ENCODE data around the gene ING2. TPM values are rescaled to one million over a fixed set of nuclear protein-coding genes. Genes with fewer than 3 reads are reported as not detected.
A peak's percentile ranks its signal among the peaks of the same experiment; 100 is the strongest.

Gene ING2
- total and polyA plus RNA-seq, 10 of the 15 experiments (the other 5 are each of a cell fraction or from before 2014, with no cell fraction given) = 3.3 to 16.1 (median 10.9) TPM

DNA sequence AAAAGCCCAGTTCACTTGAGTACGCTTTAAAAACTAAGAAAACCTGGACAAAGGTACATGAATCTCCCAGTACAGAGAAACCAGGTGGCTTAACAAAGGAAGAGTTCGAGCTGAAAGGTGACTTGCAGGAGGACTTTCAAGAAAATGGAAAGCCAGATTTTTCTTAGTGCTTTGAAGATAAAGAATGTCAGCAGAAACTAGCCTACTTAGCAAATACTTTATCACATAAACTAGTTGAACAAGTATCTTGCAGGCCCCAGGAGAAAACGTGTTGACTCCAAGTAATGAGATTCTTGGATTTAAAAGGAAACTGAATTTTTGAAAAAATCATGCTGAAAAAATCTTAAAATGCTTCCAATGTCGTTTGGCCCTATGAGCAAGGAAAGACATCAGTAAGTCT is 34.0 kb upstream of the ING2 start:
- ATAC-seq (no peak), DNase-seq (ENCODE audit: low read depth, low spot score) (no peak), FAIRE-seq (no peak)
- WGBS (ENCODE audit: insufficient coverage, insufficient replicate concordance, low lambda C conversion rate, missing lambda C conversion rate) = 11% methylated on average over 4 of the region's 4 CpGs
- H3K9me3 ChIP-seq (replicated peaks; ENCODE audit: control insufficient read depth, insufficient read depth, low read length) = no peaks in the 10 kb centered on the region; the same call in 2 of the 3 replicates
- ChIA-PET RAD21 (ENCODE audit: unreplicated experiment) (no interaction called here), POLR2A (no interaction called here), SMC1A (ENCODE audit: uncharacterized antibody, unreplicated experiment) (no interaction called here), CTCF (interaction anchor here (0.7 to 1.6 kb wide), 3 partner anchors 9 to 697 kb away, joined by 3 to 6 read pairs (median 3); no protein-coding TSS in a partner anchor)
- H3K79me2 ChIP-seq (ENCODE audit: control insufficient read depth, insufficient read depth, low read length) = no peaks in the 10 kb centered on the region
- H3K4me1 ChIP-seq (ENCODE audit: control insufficient read depth, insufficient read depth, low read length) = no peaks in the 10 kb centered on the region
- TF ChIP-seq EP300 (IDR thresholded peaks at IDR 0.05; ENCODE audit: borderline replicate concordance in 1 of 2, control insufficient read depth in 1 of 2, low read depth in 2 of 2, low read length in 2 of 2) (no peak), FOXK2 (IDR thresholded peaks at IDR 0.05) (no peak), BCL11A (IDR thresholded peaks at IDR 0.05; ENCODE audit: low read depth, low read length) (no peak), HDGF (IDR thresholded peaks at IDR 0.05) (no peak)
- no peak overlapping the region for H2AFZ ChIP-seq (ENCODE audit: control insufficient read depth, low read depth, low read length)
- no peak overlapping the region for H3K27ac ChIP-seq (ENCODE audit: control insufficient read depth, insufficient read depth)
- no peak overlapping the region for H3K9ac ChIP-seq (ENCODE audit: control insufficient read depth, insufficient read depth, low read length)
- H3K4me3 ChIP-seq = no peak overlapping the region
- in situ Hi-C loops (cut with MboI) = loop anchor here (5.0 to 10.0 kb wide), 2 partner anchors 131 to 624 kb away; no protein-coding TSS in a partner anchor
- H4K20me1 ChIP-seq (ENCODE audit: control insufficient read depth, insufficient read depth) = no peaks in the 10 kb centered on the region
- no peak overlapping the region for H3K4me2 ChIP-seq (ENCODE audit: control insufficient read depth, insufficient read depth)
- H3K27me3 ChIP-seq (replicated peaks in 1 of 2; ENCODE audit: control insufficient read depth in 2 of 2, insufficient read depth in 2 of 2, low read length in 1 of 2) = no peaks in the 10 kb centered on the region
- H3K36me3 ChIP-seq (ENCODE audit: control insufficient read depth in 2 of 2, insufficient read depth in 2 of 2, low read length in 1 of 2) = no peaks in the 10 kb centered on the region
- BruUV-seq (replicated peaks) = no TSS peak
- intact Hi-C loops (cut with micrococcal nuclease; ENCODE audit: unreplicated experiment) = loop anchor here (5.0 kb wide), 3 partner anchors 371 to 691 kb away; no protein-coding TSS in a partner anchor

DNA sequence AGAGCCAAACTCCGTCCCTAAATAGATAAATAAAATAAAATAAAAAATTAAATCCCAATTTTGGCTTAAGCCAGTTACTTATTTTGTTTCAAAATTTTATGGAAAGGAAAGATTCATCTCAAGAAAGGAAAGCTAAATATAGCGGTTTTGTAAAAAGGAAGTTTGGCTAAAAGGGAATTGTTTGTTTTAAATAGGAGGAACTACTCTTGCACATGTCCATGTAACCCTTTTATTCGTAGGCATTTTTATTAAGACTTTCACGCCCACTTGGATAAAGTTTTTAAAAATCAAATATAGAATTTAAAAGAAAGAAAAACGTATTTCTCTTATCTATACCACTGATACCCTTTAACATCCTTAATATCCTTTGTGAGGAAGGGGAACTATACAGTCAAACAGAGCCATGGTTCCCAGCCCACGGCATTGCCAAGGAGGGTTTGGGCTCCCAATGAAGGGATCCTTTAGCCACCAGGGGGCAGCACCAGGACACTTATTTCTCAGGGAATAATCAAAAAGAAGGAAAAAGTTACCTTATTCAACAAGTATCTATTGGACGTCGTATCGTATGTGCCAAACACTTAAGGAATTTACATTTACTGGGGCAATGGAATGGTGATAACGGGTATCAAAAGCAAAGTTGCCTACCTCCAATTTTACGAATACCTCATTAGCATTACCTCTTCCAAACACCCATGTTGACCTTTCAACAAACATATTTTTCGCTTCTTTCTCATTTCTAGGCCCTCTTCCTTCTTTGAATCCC is 32.7 kb upstream of the ING2 start:
- ChIA-PET CTCF (interaction anchor here (1.2 to 3.2 kb wide), 2 partner anchors 128 to 131 kb away, joined by 3 to 10 read pairs; no protein-coding TSS in a partner anchor), SMC1A (ENCODE audit: uncharacterized antibody, unreplicated experiment) (no interaction called here), POLR2A (interaction anchor here (0.6 kb wide), 1 partner anchor 248 kb away, joined by 4 read pairs; no protein-coding TSS in a partner anchor), RAD21 (ENCODE audit: unreplicated experiment) (no interaction called here)
- Histone ChIP-seq H3K9me3 (replicated peaks; ENCODE audit: control insufficient read depth, insufficient read depth, low read length) (no peaks in the 10 kb centered on the region; the same call in 2 of the 3 replicates), H3K27me3 (replicated peaks in 1 of 2; ENCODE audit: control insufficient read depth in 2 of 2, insufficient read depth in 2 of 2, low read length in 1 of 2) (no peaks in the 10 kb centered on the region), H3K79me2 (ENCODE audit: control insufficient read depth, insufficient read depth, low read length) (no peaks in the 10 kb centered on the region), H3K4me2 (ENCODE audit: control insufficient read depth, insufficient read depth) (no peak overlapping the region), H3K27ac (ENCODE audit: control insufficient read depth, insufficient read depth) (no peak overlapping the region), H3K36me3 (ENCODE audit: control insufficient read depth in 2 of 2, insufficient read depth in 2 of 2, low read length in 1 of 2) (no peaks in the 10 kb centered on the region), H2AFZ (ENCODE audit: control insufficient read depth, low read depth, low read length) (no peak overlapping the region; the same call in 1 of the 2 replicates), H4K20me1 (ENCODE audit: control insufficient read depth, insufficient read depth) (no peaks in the 10 kb centered on the region), H3K4me3 (no peak overlapping the region), H3K9ac (ENCODE audit: control insufficient read depth, insufficient read depth, low read length) (no peak overlapping the region), H3K4me1 (ENCODE audit: control insufficient read depth, insufficient read depth, low read length) (no peaks in the 10 kb centered on the region)
- intact Hi-C loops (cut with micrococcal nuclease; ENCODE audit: unreplicated experiment) (loop anchor here (1.0 to 5.0 kb wide), 5 partner anchors 128 to 690 kb away; no protein-coding TSS in a partner anchor), in situ Hi-C loops (cut with MboI) (loop anchor here (5.0 to 10.0 kb wide), 2 partner anchors 130 to 623 kb away; no protein-coding TSS in a partner anchor)
- FAIRE-seq (peak; percentile 80), ATAC-seq (peak; percentile 94), DNase-seq (ENCODE audit: low read depth, low spot score) (peak; percentile 8)
- no TSS peak for BruUV-seq (replicated peaks)
- WGBS (ENCODE audit: insufficient coverage, insufficient replicate concordance, low lambda C conversion rate, missing lambda C conversion rate) = 27% methylated on average over 12 of the region's 12 CpGs
- TF ChIP-seq RAD21 (IDR thresholded peaks at IDR 0.05; ENCODE audit: insufficient read depth, low read depth, low read length) = peak; percentile 83
- TF ChIP-seq MEF2B (IDR thresholded peaks at IDR 0.05; ENCODE audit: partially characterized antibody, poor library complexity, severe bottlenecking) = no peak
- TF ChIP-seq TAF1 (IDR thresholded peaks at IDR 0.05; ENCODE audit: borderline replicate concordance, low read depth, low read length) = no peak
- no peak for TF ChIP-seq ZNF622 (IDR thresholded peaks at IDR 0.05)
- no peak for TF ChIP-seq YBX1 (IDR thresholded peaks at IDR 0.05)
- TF ChIP-seq PAX8 (IDR thresholded peaks at IDR 0.05) = no peak
- no peak for TF ChIP-seq BRCA1 (IDR thresholded peaks at IDR 0.05; ENCODE audit: low read depth, low read length)
- no peak for TF ChIP-seq ZSCAN29 (IDR thresholded peaks at IDR 0.05)
- peak; percentile 83 for TF ChIP-seq SMC3 (IDR thresholded peaks at IDR 0.05; ENCODE audit: borderline replicate concordance, low read length)
- no peak for TF ChIP-seq MTA3 (IDR thresholded peaks at IDR 0.05; ENCODE audit: borderline replicate concordance, low read length)
- TF ChIP-seq POLR2AphosphoS5 (IDR thresholded peaks at IDR 0.05; ENCODE audit: low read length) = no peak
- TF ChIP-seq YY1 (IDR thresholded peaks at IDR 0.05; ENCODE audit: low read depth, low read length) = peak; percentile 60; the same call in 1 of the 2 replicates
- TF ChIP-seq ZBED1 (IDR thresholded peaks at IDR 0.05; ENCODE audit: borderline replicate concordance) = no peak
- TF ChIP-seq ESRRA (IDR thresholded peaks at IDR 0.05; ENCODE audit: low read length) = no peak
